ENCODE results near the gene POU6F2. TPM values are rescaled to one million over a fixed set of nuclear protein-coding genes. Genes with fewer than 3 reads are reported as not detected.

POU6F2 gene
- total and polyA plus RNA-seq, 2 experiments from 2014 or later: 7.2 to 7.3 TPM

DNA sequence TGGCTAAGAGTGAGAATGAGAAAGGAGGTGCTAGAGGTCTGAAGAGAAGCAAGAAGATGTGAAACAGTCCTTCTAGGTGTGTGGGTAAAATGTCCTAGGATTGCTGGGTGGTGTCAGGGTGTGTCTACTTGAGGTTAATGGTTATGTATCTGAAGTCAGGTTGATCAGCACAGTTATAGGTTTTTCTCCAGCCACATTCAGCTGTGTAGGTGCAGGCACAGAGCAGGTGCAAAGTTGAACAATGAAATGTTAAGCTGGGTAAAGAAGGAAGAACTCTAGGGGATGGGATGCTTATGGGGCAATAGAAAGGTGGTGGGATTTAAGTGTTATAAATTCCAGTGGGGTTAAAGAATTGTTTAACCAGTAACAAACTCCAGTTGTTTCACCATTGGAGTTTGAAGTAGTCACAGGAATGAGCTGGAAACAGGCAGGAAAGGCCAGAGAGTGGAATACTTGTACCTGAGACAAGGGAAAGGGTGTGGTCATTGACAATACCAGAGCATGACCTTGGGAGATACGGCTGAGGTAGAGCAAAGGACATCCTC is 388.1 kb downstream of the POU6F2 start (continued):
- TF ChIP-seq REST (IDR thresholded peaks at IDR 0.05; ENCODE audit: unreplicated experiment) (no peak), ZNF114 (CRISPR knock-in tag; IDR thresholded peaks at IDR 0.05) (no peak), EZH2phosphoT487 (IDR thresholded peaks at IDR 0.05; ENCODE audit: unreplicated experiment) (no peak), CREB1 (CRISPR knock-in tag; IDR thresholded peaks at IDR 0.05; ENCODE audit: low read depth) (no peak), POLR2AphosphoS5 (IDR thresholded peaks at IDR 0.05; ENCODE audit: low read depth) (no peak)
- TF ChIP-seq, protein P1, sequence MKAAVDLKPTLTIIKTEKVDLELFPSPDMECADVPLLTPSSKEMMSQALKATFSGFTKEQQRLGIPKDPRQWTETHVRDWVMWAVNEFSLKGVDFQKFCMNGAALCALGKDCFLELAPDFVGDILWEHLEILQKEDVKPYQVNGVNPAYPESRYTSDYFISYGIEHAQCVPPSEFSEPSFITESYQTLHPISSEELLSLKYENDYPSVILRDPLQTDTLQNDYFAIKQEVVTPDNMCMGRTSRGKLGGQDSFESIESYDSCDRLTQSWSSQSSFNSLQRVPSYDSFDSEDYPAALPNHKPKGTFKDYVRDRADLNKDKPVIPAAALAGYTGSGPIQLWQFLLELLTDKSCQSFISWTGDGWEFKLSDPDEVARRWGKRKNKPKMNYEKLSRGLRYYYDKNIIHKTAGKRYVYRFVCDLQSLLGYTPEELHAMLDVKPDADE (IDR thresholded peaks at IDR 0.05): no peak
- TF ChIP-seq, protein P2, sequence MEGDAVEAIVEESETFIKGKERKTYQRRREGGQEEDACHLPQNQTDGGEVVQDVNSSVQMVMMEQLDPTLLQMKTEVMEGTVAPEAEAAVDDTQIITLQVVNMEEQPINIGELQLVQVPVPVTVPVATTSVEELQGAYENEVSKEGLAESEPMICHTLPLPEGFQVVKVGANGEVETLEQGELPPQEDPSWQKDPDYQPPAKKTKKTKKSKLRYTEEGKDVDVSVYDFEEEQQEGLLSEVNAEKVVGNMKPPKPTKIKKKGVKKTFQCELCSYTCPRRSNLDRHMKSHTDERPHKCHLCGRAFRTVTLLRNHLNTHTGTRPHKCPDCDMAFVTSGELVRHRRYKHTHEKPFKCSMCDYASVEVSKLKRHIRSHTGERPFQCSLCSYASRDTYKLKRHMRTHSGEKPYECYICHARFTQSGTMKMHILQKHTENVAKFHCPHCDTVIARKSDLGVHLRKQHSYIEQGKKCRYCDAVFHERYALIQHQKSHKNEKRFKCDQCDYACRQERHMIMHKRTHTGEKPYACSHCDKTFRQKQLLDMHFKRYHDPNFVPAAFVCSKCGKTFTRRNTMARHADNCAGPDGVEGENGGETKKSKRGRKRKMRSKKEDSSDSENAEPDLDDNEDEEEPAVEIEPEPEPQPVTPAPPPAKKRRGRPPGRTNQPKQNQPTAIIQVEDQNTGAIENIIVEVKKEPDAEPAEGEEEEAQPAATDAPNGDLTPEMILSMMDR (conservative IDR thresholded peaks at IDR 0.05; ENCODE audit: low read depth in 2 of 2): no peak

DNA sequence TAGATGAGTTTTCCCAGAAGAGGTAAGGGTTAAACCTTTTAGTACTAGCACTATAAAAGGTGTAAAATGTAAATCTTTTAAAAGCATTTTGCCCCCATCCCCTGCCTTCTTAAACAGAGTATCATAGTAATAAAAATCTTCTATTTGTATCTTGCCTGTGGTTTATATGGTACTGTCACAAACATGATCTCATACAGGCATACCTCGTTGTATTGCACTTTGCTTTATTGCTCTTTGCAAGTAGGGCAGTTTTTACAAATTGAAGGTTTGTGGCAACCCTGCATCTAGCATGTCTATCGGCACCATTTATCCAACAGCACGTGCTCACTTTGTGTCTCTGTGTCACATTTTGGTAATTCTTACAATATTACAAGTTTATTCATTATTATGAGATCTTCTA is 389.7 kb downstream of the POU6F2 start:
- no peak overlapping the region for H2AFZ ChIP-seq
- no peaks in the 10 kb centered on the region for H3K4me1 ChIP-seq (ENCODE audit: insufficient read depth)
- no peaks in the 10 kb centered on the region for H3K79me2 ChIP-seq (replicated peaks; ENCODE audit: insufficient read depth)
- H3K27me3 ChIP-seq (ENCODE audit: insufficient read depth): no peaks in the 10 kb centered on the region
- Mint-ChIP-seq H3K27ac (no peak overlapping the region), H3K36me3 (ENCODE audit: low read depth) (peaks cover 4% of the 10 kb centered on the region; the same call in 1 of the 3 replicates), H3K4me3 (no peak overlapping the region), H3K9me3 (peaks cover 6% of the 10 kb centered on the region; the same call in 1 of the 3 replicates), H3K4me1 (no peaks in the 10 kb centered on the region), H3K27me3 (ENCODE audit: insufficient read depth, low read depth, poor library complexity) (peaks cover 6% of the 10 kb centered on the region)
- no peak overlapping the region for H3K27ac ChIP-seq (ENCODE audit: low read depth)
- H3K9me2 ChIP-seq (ENCODE audit: insufficient read depth): 0 out of 2 replicates have a peak, but pooled peaks cover 23% of the 10 kb centered on the region
- no peaks in the 10 kb centered on the region for H3K36me3 ChIP-seq (ENCODE audit: insufficient read depth)
- no peaks in the 10 kb centered on the region for H4K20me1 ChIP-seq (replicated peaks; ENCODE audit: insufficient read depth)
- ATAC-seq (no peak), DNase-seq (ENCODE audit: low spot score) (no peak)
- H3K4me2 ChIP-seq: no peak overlapping the region
- H3K4me3 ChIP-seq: no peak overlapping the region
- H3F3A ChIP-seq (replicated peaks; ENCODE audit: low read depth): no peaks in the 10 kb centered on the region
- TF ChIP-seq ZNF331 (CRISPR knock-in tag; IDR thresholded peaks at IDR 0.05; ENCODE audit: low read depth): no peak
- TF ChIP-seq, protein P1 (IDR thresholded peaks at IDR 0.05): no peak
- TF ChIP-seq STAT1 (IDR thresholded peaks at IDR 0.05; ENCODE audit: unreplicated experiment): no peak
- no peak for TF ChIP-seq POLR2AphosphoS5 (IDR thresholded peaks at IDR 0.05; ENCODE audit: low read depth)
- no peak for TF ChIP-seq JUNB (IDR thresholded peaks at IDR 0.05; ENCODE audit: unreplicated experiment)
- no peak for TF ChIP-seq EZH2phosphoT487 (IDR thresholded peaks at IDR 0.05; ENCODE audit: unreplicated experiment)
- no peak for TF ChIP-seq REST (IDR thresholded peaks at IDR 0.05; ENCODE audit: unreplicated experiment)
- TF ChIP-seq CREB1 (CRISPR knock-in tag; IDR thresholded peaks at IDR 0.05; ENCODE audit: low read depth): no peak
- TF ChIP-seq, protein P2 (conservative IDR thresholded peaks at IDR 0.05; ENCODE audit: low read depth in 2 of 2): no peak
- no peak for TF ChIP-seq EZH2 (IDR thresholded peaks at IDR 0.05; ENCODE audit: low read depth, unreplicated experiment)
- no peak for TF ChIP-seq ZNF114 (CRISPR knock-in tag; IDR thresholded peaks at IDR 0.05)

Data from GM23338 (cell line).